Calu3 (cell line): ENCODE measurements around the gene OPCML. TPM values are rescaled to one million over a fixed set of nuclear protein-coding genes. Genes with fewer than 3 reads are reported as not detected.

Source experiments
- BruUV-seq: library from RNA; stranded (reverse); fragments of 400-500 nt; replicated peaks from 2 replicates; lab custom pipeline; 2021; lab: Mats Ljungman, UMichigan
- CTCF ChIA-PET: fragments of 300-600 bp; sonication (Branson Sonifier 250); formaldehyde crosslinking; loops from one replicate; lab custom pipeline; 2022; ENCODE audit warnings: antibody characterized with exemption; lab: Charles Lee
- DNase-seq: peaks from one replicate; pipeline ENCODE4 v3.0.0; 2022
- H3K27ac Mint-ChIP-seq: one replicate; pipeline ENCODE4 v1.8.0; 2022; ENCODE audit warnings: mixed read lengths; ENCODE audit not compliant: unreplicated experiment
- H3K27me3 Mint-ChIP-seq: one replicate; pipeline ENCODE4 v1.8.0; 2022; ENCODE audit warnings: mixed read lengths; ENCODE audit not compliant: unreplicated experiment
- H3K36me3 Mint-ChIP-seq: one replicate; pipeline ENCODE4 v1.8.0; 2022; ENCODE audit warnings: mild to moderate bottlenecking, moderate library complexity, mixed read lengths; ENCODE audit not compliant: insufficient read depth, unreplicated experiment
- H3K4me1 Mint-ChIP-seq: one replicate; pipeline ENCODE4 v1.8.0; 2022; ENCODE audit warnings: mild to moderate bottlenecking, low read depth, mixed read lengths; ENCODE audit not compliant: unreplicated experiment
- H3K4me3 Mint-ChIP-seq: one replicate; pipeline ENCODE4 v1.8.0; 2022; ENCODE audit warnings: mild to moderate bottlenecking, low read depth, moderate library complexity, mixed read lengths; ENCODE audit not compliant: unreplicated experiment
- H3K9me3 Mint-ChIP-seq: one replicate; pipeline ENCODE4 v1.8.0; 2022; ENCODE audit warnings: low read depth, mixed read lengths; ENCODE audit not compliant: unreplicated experiment
- CTCF ChIP-seq: fragments of 200-600 bp; IDR thresholded peaks from one replicate; pipeline ENCODE4 v1.8.0; 2022; ENCODE audit warnings: antibody characterized with exemption; ENCODE audit not compliant: unreplicated experiment
- intact Hi-C: fragments of 100-400 bp; cut with micrococcal nuclease; formaldehyde crosslinking; loops from one replicate; pipeline ENCODE4 v1.10.0; 2022; ENCODE audit not compliant: unreplicated experiment
- total RNA-seq: library from RNA; stranded (reverse); gene quantifications from 2 replicates; pipeline ENCODE4 v1.2.3, GENCODE V29; 2022

The OPCML gene
- total RNA-seq, 1 experiment from 2014 or later: not detected

GRCh38 chr11:133269267-133269666 is 263.0 kb downstream of the OPCML start:
- no peak overlapping the region for H3K4me3 Mint-ChIP-seq
- peaks cover 12% of the 10 kb centered on the region for H3K9me3 Mint-ChIP-seq
- no peaks in the 10 kb centered on the region for H3K4me1 Mint-ChIP-seq
- no peak for TF ChIP-seq CTCF
- no TSS peak for BruUV-seq
- CTCF ChIA-PET: no interaction called here
- intact Hi-C loops: no loop called here
- H3K27ac Mint-ChIP-seq: no peak overlapping the region
- no peaks in the 10 kb centered on the region for H3K27me3 Mint-ChIP-seq
- no peaks in the 10 kb centered on the region for H3K36me3 Mint-ChIP-seq
- no peak for DNase-seq

- Mint-ChIP-seq H3K4me1 (no peaks in the 10 kb centered on the region), H3K27me3 (no peaks in the 10 kb centered on the region), H3K9me3 (peaks cover 14% of the 10 kb centered on the region), H3K36me3 (no peaks in the 10 kb centered on the region), H3K4me3 (no peak overlapping the region), H3K27ac (no peak overlapping the region)
- no peak for DNase-seq
- TF ChIP-seq CTCF: no peak
- no TSS peak for BruUV-seq
- intact Hi-C loops: no loop called here
- CTCF ChIA-PET: no interaction called here
These were observed 265.3 kb downstream of the OPCML start for GRCh38 chr11:133266986-133267385.

GRCh38 chr11:133265530-133266035 is 266.7 kb downstream of the OPCML start:
- H3K36me3 Mint-ChIP-seq: no peaks in the 10 kb centered on the region
- peaks cover 19% of the 10 kb centered on the region for H3K9me3 Mint-ChIP-seq
- no peak for TF ChIP-seq CTCF
- H3K4me1 Mint-ChIP-seq: no peaks in the 10 kb centered on the region
- no peak overlapping the region for H3K4me3 Mint-ChIP-seq
- H3K27ac Mint-ChIP-seq: no peak overlapping the region
- intact Hi-C loops: no loop called here
- DNase-seq: no peak
- no TSS peak for BruUV-seq
- no peaks in the 10 kb centered on the region for H3K27me3 Mint-ChIP-seq
- CTCF ChIA-PET: no interaction called here

- Mint-ChIP-seq H3K9me3 (peaks cover 23% of the 10 kb centered on the region), H3K27ac (no peak overlapping the region)
These were observed 269.0 kb downstream of the OPCML start for GRCh38 chr11:133263332-133263731.

More at GRCh38 chr11:133263332-133263731, 269.0 kb downstream of the OPCML start:
- no peak for DNase-seq
- Mint-ChIP-seq H3K4me1 (no peaks in the 10 kb centered on the region), H3K27me3 (no peaks in the 10 kb centered on the region), H3K36me3 (no peaks in the 10 kb centered on the region), H3K4me3 (no peak overlapping the region)
- TF ChIP-seq CTCF: no peak
- intact Hi-C loops: no loop called here
- CTCF ChIA-PET: no interaction called here
- no TSS peak for BruUV-seq
